GM18511 (cell line): ENCODE results near the gene MYMK.

Experiments
- ATAC-seq: cut with Tn5 transposase; IDR thresholded peaks from one replicate; pipeline ENCODE4 v1.9.1; 2021; ENCODE audit warnings: mild to moderate bottlenecking, moderate library complexity; ENCODE audit not compliant: unreplicated experiment

MYMK gene

GRCh38 chr9:133506653-133507038, 18.1 kb downstream of the MYMK start:
- ATAC-seq = no peak

- ATAC-seq = no peak
Observed at GRCh38 chr9:133505901-133506652, 18.7 kb downstream of the MYMK start.

- ATAC-seq = no peak
Observed at GRCh38 chr9:133505186-133505830, 19.5 kb downstream of the MYMK start.

DNA sequence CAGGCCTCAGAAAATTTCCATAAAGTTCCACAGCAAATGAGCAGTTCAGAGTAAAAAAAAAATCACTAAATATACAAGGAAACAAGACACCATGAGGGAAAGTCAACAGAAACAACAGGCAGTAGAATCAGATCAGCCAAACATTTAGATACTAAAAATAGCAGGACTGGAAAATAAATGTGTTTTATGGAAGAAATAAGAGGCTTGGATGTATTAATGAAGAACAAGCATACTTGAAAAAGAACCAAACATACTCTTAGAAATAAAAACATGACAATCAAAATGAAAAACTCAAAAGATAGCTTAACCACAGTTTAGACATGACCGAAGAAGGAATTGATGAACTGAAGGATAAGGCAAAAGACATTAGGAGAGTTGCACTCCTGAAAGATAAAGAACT, 22.6 kb downstream of the MYMK start:
- no peak for ATAC-seq

DNA sequence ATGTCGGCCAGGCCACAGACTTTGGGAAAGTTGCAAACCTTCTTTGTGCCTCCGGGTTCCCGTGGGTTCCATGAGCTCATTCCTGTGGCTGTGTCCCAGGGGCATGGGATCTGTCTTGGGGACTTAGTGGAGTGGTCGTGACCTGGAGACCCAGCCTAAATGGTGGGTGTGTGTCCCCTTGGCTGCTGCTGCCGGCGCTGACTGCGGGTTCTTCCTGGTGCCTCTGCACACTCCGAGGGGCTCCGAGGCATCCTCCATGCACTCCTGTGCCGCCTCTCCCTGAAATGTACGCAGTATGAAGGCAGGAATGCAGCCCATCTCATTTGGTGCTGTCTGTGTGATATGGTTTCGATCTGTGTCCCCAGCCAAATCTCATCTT, 24.9 kb downstream of the MYMK start:
- ATAC-seq = no peak

DNA sequence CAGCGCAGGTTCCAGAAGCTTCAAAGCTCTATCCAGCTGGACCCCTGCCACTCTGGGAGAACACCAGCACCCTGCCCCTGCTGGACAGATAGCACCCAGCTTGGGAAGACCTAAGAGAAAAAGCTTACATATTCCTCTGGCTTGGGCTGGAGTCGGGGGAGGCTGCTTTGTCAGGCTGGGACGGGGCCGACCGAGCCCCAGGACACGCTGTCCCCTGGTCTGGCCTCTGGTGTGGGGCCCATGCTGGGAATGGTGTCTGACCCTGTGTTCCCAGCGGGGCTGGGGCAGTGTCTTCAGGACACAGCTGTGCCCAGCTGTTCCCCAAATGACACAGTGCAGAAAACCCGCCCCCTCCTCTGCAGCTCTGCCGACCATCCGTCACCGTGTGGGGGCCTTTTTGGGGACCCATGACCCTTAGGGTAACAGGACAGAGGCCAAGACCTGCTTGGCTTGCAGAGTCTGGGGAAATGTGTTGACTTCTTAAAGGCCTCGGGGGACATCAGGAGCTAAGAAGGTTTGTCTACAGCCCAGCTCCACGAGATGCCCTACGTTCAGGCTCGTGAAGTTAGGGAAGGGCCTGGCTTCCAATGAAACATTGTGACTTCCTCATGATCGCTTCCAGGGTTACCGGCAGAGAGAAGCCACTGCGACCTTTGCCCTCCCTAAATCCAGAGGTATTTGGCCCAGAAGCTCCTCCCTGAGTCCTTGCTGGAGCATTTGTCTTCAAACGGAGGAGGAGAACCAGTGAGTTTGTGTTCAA, 25.4 kb downstream of the MYMK start:
- no peak for ATAC-seq

DNA sequence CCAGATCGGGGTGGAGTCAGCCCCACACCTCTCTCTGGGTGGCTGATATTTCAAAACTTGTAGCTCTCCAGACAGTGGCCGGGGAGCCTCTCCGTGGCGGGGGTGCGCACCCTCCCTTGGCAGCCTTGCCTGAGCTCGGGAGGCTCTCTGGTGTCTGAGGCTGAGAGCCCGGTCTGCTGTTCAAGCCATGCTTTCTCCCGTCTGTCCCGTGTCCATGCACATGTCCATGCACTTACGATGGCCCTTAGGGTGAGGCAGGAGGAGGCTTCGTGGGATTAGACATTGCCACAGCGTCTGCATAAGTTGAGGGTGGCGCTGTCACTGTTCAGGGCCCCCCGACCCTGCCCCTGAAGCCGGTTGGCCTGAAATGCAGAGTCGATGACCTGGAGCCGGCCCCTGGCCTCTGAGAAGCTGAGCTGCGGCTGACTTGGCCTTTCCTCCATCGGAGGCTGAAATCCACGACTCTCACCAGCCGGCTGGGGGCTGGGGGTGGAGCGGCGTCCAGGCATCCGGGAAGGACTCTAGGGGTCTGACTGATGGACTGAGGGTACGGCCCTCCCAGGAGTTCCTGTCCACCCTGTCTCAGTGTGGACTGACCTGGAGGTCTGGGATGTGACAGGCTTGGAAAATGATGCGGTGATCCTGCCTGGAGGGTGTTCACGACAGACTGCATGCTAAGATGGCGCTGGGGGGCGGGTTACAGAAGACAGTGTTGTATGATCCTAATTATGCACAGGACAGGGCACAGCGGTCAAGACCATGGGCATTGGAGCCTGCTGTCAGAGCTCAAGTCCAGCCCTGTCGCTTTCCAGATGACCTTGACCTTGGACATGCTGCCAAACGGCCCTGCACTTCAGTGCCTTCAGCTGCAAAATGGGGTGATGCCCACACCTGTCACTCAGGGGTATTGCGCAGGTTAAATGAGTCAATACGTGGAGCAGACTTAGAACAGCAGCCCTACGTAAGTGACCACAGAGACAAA, 27.6 kb downstream of the MYMK start:
- no peak for ATAC-seq

DNA sequence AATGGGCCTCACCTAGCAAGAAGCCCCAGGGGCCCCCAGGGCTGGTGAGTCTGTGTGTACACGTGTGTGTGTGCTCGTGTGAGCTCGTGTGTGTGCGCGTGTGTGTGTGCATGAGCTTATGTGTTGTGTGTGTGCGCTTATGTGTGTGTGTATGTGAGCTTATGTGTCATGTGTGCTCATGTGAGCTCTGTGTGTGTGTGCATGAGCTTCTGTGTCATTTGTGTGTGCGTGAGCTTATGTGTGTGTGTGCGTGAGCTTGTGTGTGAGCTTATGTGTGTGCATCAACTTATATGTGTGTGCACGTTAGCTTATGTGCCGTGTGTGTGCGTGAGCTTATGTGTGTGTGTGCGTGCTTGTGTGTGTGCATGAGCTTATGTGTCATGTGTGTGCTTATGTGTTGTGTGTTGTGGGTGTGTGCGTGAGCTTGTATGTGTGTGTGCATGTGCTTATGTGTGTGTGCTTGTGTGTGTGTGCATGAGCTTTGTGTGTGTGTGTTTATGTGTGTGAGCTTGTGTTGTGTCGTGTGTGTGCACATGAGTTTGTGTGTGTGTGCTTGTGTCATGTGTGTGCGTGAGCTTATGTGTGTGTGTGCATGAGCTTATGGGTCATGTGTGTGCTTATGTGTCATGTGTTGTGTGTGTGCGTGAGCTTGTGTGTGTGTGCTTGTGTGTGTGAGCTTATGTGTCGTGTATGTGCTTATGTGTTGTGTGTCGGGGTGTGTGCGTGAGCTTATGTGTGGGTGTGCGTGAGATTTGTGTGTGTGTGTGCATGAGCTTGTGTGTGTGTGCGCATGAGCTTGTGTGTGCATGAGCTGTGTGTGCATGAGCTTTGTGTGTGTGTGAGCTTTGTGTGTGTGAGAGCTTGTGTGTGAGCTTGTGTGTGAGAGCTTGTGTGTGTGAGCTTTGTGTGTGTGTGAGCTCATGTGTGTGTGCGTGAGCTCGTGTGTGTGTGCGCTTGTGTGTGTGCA, 29.1 kb downstream of the MYMK start:
- ATAC-seq = no peak

DNA sequence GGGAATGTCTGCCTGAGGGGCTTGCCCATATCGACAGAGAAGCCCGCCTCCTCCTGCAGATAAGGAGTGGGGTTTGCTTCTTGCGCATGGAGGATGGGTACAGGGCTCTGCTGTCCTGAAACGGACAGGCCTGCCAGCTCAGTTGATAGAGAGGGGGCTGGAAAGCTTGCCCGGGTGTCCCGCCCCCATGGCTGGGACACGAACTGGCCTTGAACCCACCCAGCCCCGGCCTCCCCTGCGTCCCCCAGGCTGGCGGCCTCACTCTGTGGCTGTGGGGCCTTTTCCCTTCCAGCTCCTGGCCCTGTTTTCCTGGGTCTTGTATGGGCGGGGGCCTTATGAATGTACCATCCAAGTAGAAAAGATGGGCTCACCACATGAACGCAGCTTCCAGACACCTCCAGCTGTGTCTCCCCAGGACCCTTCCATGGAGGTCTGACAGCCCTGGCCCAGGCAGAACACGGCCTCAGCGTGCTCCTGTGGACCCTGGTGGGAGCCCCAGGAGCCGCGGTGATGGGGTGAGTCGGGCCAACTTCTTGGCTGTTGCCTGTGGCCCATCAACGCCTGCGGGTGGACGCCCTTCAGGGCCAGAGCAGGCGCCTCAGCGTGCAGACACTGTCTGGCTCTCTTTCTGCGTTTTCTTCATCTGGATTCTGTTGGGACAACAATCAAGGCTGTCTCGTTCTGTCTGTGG, 30.0 kb downstream of the MYMK start:
- ATAC-seq = no peak

DNA sequence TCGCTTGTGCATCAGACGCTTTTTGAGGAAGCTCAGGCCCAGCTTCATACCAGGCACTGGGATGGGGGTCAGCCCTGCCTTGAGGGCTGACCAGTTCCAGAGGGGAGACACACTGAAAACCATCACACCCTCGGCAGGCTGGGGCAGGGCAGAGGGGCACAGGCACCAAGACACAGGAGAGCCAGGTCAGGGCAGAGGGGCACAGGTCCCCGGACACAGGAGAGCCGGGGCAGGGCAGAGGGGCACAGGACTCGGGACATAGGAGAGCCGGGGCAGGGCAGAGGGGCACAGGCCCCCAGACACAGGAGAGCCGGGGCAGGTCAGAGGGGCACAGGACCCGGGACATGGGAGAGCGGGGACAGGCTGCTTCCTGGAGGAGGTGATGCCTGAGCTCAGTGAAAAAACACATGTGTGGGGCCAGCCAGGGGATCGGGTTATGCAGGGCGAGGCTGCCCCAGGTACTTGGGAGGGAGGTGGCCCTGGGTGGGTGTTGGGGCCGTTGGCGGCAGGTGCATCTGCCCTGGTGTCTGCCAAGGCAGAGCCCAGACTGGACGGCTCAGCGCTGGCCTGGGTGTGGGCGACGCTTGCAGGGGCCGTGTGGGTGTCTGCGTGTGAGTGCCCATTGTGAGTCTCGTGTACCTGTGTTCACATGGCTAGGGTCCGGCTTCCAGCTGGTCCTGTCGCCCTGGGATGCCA, 30.8 kb downstream of the MYMK start:
- ATAC-seq = no peak

DNA sequence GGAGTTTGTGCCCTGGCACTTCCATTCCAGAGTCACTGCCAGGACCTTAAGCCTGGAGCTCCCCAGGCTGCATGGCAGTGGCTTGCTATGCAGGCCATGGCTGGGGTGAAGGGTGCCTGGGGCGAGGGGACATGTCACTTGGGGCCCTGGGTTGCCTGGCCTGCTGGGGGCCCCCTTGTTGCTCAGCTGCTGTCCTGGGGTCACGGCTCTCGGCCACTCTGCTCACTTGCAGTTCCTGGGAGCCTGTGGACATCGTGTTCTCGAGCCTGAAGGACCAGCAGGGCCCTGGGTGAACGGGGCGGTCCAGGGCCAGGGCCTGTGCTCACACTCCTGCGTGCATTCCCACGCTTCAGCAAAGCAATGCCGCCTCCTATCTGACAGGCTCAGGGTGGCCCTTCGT, 31.3 kb downstream of the MYMK start:
- no peak for ATAC-seq

GRCh38 chr9:133492061-133493021, 32.4 kb downstream of the MYMK start:
- no peak for ATAC-seq

- ATAC-seq = no peak
Observed at GRCh38 chr9:133491656-133491925, 33.2 kb downstream of the MYMK start.

DNA sequence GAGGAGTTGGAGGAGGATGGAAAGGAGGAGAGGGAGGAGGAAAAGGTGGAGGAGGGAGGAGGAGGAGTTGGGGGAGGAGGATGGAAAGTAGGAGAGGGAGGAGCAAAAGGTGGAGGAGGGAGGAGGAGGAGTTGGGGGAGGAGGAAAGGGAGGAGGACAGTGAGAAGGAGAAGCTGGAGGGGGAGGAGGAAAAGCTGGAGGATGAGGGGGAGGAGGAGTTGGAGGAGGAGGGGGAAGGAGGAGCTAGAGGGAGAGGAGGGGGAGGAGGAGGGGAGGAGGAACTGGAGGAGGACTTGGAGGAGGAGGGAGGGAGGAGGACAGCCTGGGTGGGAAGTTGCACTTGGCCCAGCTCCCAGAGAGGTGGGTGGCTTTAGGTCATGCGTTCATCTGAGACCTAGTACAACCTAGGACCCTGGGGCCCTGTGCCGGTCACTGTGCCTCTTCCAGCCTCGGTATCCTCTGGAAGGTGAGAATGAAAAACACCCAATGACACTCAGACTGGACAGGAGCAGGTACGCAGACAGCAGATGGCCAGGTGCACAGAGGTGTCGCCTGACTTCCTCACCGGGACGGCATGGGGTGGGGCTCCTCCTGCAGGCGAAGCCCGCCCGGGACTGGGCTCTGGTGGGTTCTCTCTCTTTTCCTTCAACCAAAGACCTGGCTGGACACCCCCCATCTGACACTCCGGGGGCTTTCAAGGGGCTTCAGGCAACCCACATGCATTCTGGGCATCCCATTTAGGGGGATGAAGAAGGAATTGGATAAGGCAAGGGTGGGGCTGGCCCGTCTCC, 33.7 kb downstream of the MYMK start:
- ATAC-seq = no peak

DNA sequence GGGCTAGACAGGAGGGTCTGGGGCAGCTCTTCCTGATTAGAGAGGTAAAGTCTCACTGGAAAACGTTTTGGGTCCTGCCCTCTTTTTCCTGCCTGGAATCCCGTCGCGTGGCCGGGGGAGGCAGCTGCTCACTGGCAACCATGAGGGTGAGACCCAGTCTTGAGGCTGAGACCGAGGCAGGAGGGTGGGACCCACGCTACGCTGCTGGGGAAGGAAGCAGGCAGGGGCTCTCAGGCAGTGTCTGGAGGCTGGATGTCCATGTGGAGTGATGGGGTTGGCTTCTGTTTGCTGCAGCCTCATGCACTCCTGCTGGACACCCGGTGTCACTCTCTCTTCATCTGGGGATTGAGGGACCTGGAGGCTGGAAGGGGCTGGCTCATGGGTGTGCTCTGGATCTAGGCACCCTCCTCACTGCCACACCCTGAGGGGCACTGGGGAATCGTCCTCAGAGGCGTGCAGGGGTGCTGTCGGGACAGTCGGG, 34.5 kb downstream of the MYMK start:
- ATAC-seq = no peak

GRCh38 chr9:133489253-133490190, 35.2 kb downstream of the MYMK start:
- ATAC-seq = no peak
